Right atrium auricular region (tissue), 2 donors: Measurements from ENCODE around the gene SELENOT. TPM values are rescaled to one million over a fixed set of nuclear protein-coding genes. Genes with fewer than 3 reads are reported as not detected.
"Not testable (repeated sequence)": the region's sequence is repeated elsewhere in the genome, so short reads cannot be mapped to it uniquely, and the experiment has no call there.

ENCODE experiments used
- DNase-seq: peaks from one replicate; pipeline ENCODE4 v3.0.0-alpha.2; 2019; ENCODE audit warnings: low spot score
- H3K27ac ChIP-seq, 2 donors: fragments of 200-600 bp; sonication (generic); 1 replicate in 1 of 2; 2 replicates in 1 of 2; pipeline ENCODE4 v1.5.1; 2016 to 2019
- H3K27me3 ChIP-seq, 2 donors: fragments of 200-600 bp; sonication (generic); one replicate each; pipeline versions ENCODE4 v1.5.1 to v1.6.0; 2017 to 2019
- H3K36me3 ChIP-seq: fragments of 200-600 bp; sonication (generic); one replicate; pipeline ENCODE4 v1.5.1; 2016
- H3K4me1 ChIP-seq, 2 donors: fragments of 200-600 bp; sonication (generic); one replicate each; pipeline versions ENCODE4 v1.5.1 to v1.6.0; 2017 to 2019
- H3K4me3 ChIP-seq, 2 donors: fragments of 200-600 bp; sonication (generic); 1 replicate in 1 of 2; 2 replicates in 1 of 2; pipeline ENCODE4 v1.5.1; 2017 to 2019; ENCODE audit warnings: mild to moderate bottlenecking in 1 of 2, moderate library complexity in 1 of 2
- H3K9me3 ChIP-seq, 2 donors: fragments of 200-600 bp; sonication (generic); one replicate each; pipeline ENCODE4 v1.5.1; 2019
- CTCF ChIP-seq, 2 donors: fragments of 200-600 bp; sonication (generic); IDR thresholded peaks; one replicate each; pipeline ENCODE4 v1.5.1; 2019; ENCODE audit warnings: antibody characterized with exemption in 2 of 2
- total RNA-seq, 2 donors: library from RNA; depleted of rRNA; stranded (reverse); fragments of >200 nt; gene quantifications; one replicate each; pipeline ENCODE4 v1.1.0, GENCODE V29; 2016

Gene SELENOT
- total RNA-seq, 2 donors from 2014 or later: 73.6 to 137 TPM

GRCh38 chr3:150620002-150620689 lies 17.0 kb downstream of the SELENOT start:
- Histone ChIP-seq H3K9me3 (no peaks in the 10 kb centered on the region), H3K4me1 (no peaks in the 10 kb centered on the region), H3K27me3 (no peaks in the 10 kb centered on the region), H3K4me3 (no peak overlapping the region), H3K36me3 (peaks cover 14% of the 10 kb centered on the region), H3K27ac (no peak overlapping the region)
- no peak for TF ChIP-seq CTCF (IDR thresholded peaks at IDR 0.05)
- DNase-seq: no peak

GRCh38 chr3:150622955-150623354 lies 19.8 kb downstream of the SELENOT start:
- DNase-seq: not testable (repeated sequence)
- peaks cover 42% of the 10 kb centered on the region for H3K36me3 ChIP-seq

GRCh38 chr3:150623945-150624344 lies 20.8 kb downstream of the SELENOT start:
- no peak for TF ChIP-seq CTCF (IDR thresholded peaks at IDR 0.05)
- H3K36me3 ChIP-seq: peaks cover 44% of the 10 kb centered on the region
- no peaks in the 10 kb centered on the region for H3K9me3 ChIP-seq
- no peak for DNase-seq
- no peak overlapping the region for H3K27ac ChIP-seq
- no peak overlapping the region for H3K4me3 ChIP-seq
- H3K4me1 ChIP-seq: no peaks in the 10 kb centered on the region
- H3K27me3 ChIP-seq: no peaks in the 10 kb centered on the region

More at GRCh38 chr3:150622955-150623354, 19.8 kb downstream of the SELENOT start:
- not testable (repeated sequence) for H3K4me1 ChIP-seq, H3K9me3 ChIP-seq, H3K27ac ChIP-seq, H3K4me3 ChIP-seq, H3K27me3 ChIP-seq

- Histone ChIP-seq H3K4me3 (no peak overlapping the region), H3K27ac (no peak overlapping the region), H3K36me3 (peaks cover 42% of the 10 kb centered on the region), H3K9me3 (no peaks in the 10 kb centered on the region), H3K27me3 (no peaks in the 10 kb centered on the region), H3K4me1 (no peaks in the 10 kb centered on the region)
- no peak for TF ChIP-seq CTCF (IDR thresholded peaks at IDR 0.05)
- no peak for DNase-seq
These were observed 23.2 kb downstream of the SELENOT start for GRCh38 chr3:150626148-150626930.

DNA sequence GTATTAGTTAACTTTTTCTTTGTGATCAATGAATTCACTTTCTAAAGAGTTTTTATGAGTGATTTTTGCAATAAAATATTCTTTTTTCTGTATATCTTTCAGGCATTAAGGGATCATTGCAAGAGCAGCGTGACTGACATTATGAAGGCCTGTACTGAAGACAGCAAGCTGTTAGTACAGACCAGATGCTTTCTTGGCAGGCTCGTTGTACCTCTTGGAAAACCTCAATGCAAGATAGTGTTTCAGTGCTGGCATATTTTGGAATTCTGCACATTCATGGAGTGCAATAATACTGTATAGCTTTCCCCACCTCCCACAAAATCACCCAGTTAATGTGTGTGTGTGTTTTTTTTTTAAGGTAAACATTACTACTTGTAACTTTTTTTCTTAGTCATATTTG lies 24.4 kb downstream of the SELENOT start:
- no peaks in the 10 kb centered on the region for H3K4me1 ChIP-seq
- H3K9me3 ChIP-seq: no peaks in the 10 kb centered on the region
- no peak for DNase-seq
- H3K27ac ChIP-seq: no peak overlapping the region
- H3K4me3 ChIP-seq: no peak overlapping the region
- no peak for TF ChIP-seq CTCF (IDR thresholded peaks at IDR 0.05)
- H3K27me3 ChIP-seq: no peaks in the 10 kb centered on the region
- peaks cover 47% of the 10 kb centered on the region for H3K36me3 ChIP-seq

DNA sequence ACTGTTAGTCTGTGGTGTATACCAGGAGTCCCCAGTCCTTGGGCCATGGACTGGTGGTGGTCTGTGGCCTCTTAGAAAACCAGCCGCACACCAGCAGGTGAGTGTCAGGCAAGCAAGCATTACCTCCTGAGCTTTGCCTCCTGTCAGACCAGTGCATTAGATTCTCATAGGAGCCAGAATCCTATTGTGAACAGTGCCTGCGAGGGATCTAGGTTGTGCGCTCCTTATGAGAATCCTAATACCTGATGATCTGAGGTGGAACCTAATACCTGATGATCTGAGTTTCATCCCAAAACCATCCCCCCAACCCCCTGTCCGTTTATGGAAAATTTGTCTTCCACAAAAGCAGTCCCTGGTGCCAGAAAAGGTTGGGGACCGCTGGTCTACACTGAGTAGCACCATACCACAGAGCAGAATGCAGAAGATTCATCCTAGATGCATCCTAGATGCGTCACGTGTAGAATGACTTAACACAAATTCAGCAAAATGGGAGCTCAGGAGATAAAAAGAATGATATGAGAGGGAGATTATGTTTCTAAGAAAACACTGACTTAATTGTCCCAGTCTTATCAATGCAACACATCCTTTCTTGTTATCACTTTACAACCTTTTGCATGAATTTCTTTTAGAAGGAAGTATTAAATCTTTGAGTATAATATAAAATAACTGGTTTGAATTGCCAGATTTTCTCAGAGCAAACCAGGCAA lies 28.5 kb downstream of the SELENOT start:
- no peak overlapping the region for H3K4me3 ChIP-seq
- no peak overlapping the region for H3K27ac ChIP-seq
- TF ChIP-seq CTCF (IDR thresholded peaks at IDR 0.05): no peak
- no peaks in the 10 kb centered on the region for H3K9me3 ChIP-seq
- H3K36me3 ChIP-seq: peaks cover 23% of the 10 kb centered on the region
- no peaks in the 10 kb centered on the region for H3K4me1 ChIP-seq
- no peak for DNase-seq
- no peaks in the 10 kb centered on the region for H3K27me3 ChIP-seq
